Measurements from ENCODE around the gene RPS6KC1. TPM values are rescaled to one million over a fixed set of nuclear protein-coding genes. Genes with fewer than 3 reads are reported as not detected.

Gene RPS6KC1
- polyA plus RNA-seq, 3 donors, result 8.9 to 16.0 (median 11.4) TPM

DNA sequence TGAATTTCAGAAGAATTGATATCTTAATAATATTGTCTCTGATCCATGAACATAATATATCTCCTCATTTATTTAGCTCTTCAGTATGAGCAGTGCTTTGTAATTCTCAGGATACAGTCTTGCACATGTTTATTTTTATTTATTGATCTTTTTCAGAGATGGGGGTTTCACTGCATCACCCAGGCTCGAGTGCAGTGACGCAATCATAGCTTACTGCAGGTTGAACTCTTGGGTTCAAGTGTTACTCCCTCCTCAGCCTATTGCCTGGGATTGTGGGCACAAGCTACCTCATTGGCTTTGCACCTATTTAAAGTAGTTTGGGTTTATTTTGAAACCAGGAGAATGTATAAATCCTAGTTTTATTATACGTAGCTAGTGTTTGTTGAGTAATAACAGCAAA, 4.7 kb downstream of the RPS6KC1 start:
- H3K79me2 ChIP-seq (ENCODE audit: insufficient read depth, low read length), result peaks cover 87% of the 10 kb centered on the region
- 50% methylated on average over 2 of the region's 3 CpGs for WGBS (ENCODE audit: insufficient coverage)
- H3K9ac ChIP-seq (ENCODE audit: insufficient read depth, low read length, poor library complexity, severe bottlenecking), result no peak overlapping the region
- no peak overlapping the region for H3K4me3 ChIP-seq (replicated peaks in 1 of 3; ENCODE audit: low read depth in 2 of 3, low read length in 3 of 3)
- H3K4me1 ChIP-seq (ENCODE audit: control insufficient read depth in 1 of 2, insufficient read depth in 2 of 2, low read length in 2 of 2), result peaks cover 18 to 24% of the 10 kb centered on the region in 2 donors
- H3K4me1 Mint-ChIP-seq, result peaks cover 36% of the 10 kb centered on the region
- TF ChIP-seq, protein P1, sequence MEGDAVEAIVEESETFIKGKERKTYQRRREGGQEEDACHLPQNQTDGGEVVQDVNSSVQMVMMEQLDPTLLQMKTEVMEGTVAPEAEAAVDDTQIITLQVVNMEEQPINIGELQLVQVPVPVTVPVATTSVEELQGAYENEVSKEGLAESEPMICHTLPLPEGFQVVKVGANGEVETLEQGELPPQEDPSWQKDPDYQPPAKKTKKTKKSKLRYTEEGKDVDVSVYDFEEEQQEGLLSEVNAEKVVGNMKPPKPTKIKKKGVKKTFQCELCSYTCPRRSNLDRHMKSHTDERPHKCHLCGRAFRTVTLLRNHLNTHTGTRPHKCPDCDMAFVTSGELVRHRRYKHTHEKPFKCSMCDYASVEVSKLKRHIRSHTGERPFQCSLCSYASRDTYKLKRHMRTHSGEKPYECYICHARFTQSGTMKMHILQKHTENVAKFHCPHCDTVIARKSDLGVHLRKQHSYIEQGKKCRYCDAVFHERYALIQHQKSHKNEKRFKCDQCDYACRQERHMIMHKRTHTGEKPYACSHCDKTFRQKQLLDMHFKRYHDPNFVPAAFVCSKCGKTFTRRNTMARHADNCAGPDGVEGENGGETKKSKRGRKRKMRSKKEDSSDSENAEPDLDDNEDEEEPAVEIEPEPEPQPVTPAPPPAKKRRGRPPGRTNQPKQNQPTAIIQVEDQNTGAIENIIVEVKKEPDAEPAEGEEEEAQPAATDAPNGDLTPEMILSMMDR (IDR thresholded peaks at IDR 0.05), result no peak
- H3K36me3 ChIP-seq (replicated peaks in 1 of 2; ENCODE audit: control insufficient read depth in 1 of 2, insufficient read depth in 2 of 2, low read length in 2 of 2), result peaks cover 0 to 1% of the 10 kb centered on the region in 2 donors
- H3K27me3 Mint-ChIP-seq (ENCODE audit: low read depth in 3 of 3), result no peaks in the 10 kb centered on the region
- no peak overlapping the region for H3K4me3 Mint-ChIP-seq
- no peak overlapping the region for H3K27ac ChIP-seq (ENCODE audit: low read depth in 1 of 2, low read length in 2 of 2)
- peaks cover 5 to 11% of the 10 kb centered on the region in 2 donors for H3K36me3 Mint-ChIP-seq
- no peak for DNase-seq
- no peak overlapping the region for H2AFZ ChIP-seq (ENCODE audit: insufficient read depth, low read depth, low read length, poor library complexity, severe bottlenecking)
- H3K27ac Mint-ChIP-seq, result no peak overlapping the region
- H3K4me2 ChIP-seq (replicated peaks; ENCODE audit: extremely low read depth, low read length, poor library complexity, severe bottlenecking), result no peak overlapping the region
- no peaks in the 10 kb centered on the region for H3K27me3 ChIP-seq (ENCODE audit: control insufficient read depth in 2 of 2, insufficient read depth in 2 of 2, low read length in 2 of 2)
- H4K20me1 ChIP-seq (ENCODE audit: insufficient read depth, low read length), result peaks cover 78% of the 10 kb centered on the region
- H3K9me3 ChIP-seq (replicated peaks in 1 of 2; ENCODE audit: control insufficient read depth in 1 of 2, insufficient read depth in 1 of 2, low read length in 2 of 2), result peaks cover 0 to 3% of the 10 kb centered on the region in 2 donors
- H3K9me3 Mint-ChIP-seq, result peaks cover 0 to 8% (median 4%) of the 10 kb centered on the region in 7 donors
- intact Hi-C loops (cut with micrococcal nuclease), result no loop called here

DNA sequence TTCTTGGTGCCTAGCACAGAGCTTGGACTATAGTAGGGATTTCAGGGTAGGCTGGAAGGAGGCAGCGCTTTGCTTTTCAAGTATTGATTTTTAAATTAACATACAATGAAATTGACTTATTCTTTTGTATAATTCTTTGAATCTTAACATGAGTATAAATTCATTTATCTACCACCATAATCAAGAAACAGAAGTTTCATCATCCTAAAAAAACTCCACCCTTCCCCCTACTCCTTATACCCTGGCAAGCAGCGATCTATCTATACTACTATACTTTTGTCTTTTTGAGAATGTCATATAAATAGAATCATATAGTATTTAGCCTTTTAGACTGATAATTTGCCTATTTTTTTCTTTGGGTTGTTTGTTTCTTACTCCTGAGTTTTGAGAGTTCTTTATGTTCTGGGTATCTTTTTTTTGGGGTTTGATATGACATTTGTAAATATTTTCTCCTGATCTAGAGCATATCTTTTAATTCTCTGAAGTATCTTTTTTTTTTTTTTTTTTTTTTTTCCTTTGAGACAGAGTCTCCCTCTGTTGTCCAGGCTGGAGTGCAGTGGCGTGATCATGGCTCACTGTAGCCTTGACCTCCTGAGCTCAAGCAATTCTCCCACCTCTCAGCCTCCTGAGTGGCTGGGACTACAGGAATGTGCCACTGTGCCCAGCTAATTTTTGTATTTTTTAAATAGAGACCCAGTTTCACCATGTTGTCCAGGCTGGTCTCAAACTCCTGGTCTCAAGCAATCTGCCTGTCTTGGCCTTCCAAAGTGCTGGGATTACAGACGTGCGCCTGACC, 6.4 kb downstream of the RPS6KC1 start:
- TF ChIP-seq, protein P1 (IDR thresholded peaks at IDR 0.05), result no peak
- no peak for DNase-seq
- H3K9me3 Mint-ChIP-seq, result peaks cover 0 to 8% (median 4%) of the 10 kb centered on the region in 7 donors
- Histone ChIP-seq H2AFZ (ENCODE audit: insufficient read depth, low read depth, low read length, poor library complexity, severe bottlenecking) (no peak overlapping the region), H3K27ac (ENCODE audit: low read depth in 1 of 2, low read length in 2 of 2) (no peak overlapping the region), H3K4me2 (replicated peaks; ENCODE audit: extremely low read depth, low read length, poor library complexity, severe bottlenecking) (no peak overlapping the region), H4K20me1 (ENCODE audit: insufficient read depth, low read length) (peaks cover 91% of the 10 kb centered on the region), H3K9ac (ENCODE audit: insufficient read depth, low read length, poor library complexity, severe bottlenecking) (no peak overlapping the region), H3K79me2 (ENCODE audit: insufficient read depth, low read length) (peaks cover 98% of the 10 kb centered on the region), H3K9me3 (replicated peaks in 1 of 2; ENCODE audit: control insufficient read depth in 1 of 2, insufficient read depth in 1 of 2, low read length in 2 of 2) (peaks cover 0 to 3% of the 10 kb centered on the region in 2 donors), H3K4me1 (ENCODE audit: control insufficient read depth in 1 of 2, insufficient read depth in 2 of 2, low read length in 2 of 2) (peaks cover 8 to 13% of the 10 kb centered on the region in 2 donors), H3K27me3 (ENCODE audit: control insufficient read depth in 2 of 2, insufficient read depth in 2 of 2, low read length in 2 of 2) (no peaks in the 10 kb centered on the region), H3K36me3 (replicated peaks in 1 of 2; ENCODE audit: control insufficient read depth in 1 of 2, insufficient read depth in 2 of 2, low read length in 2 of 2) (peaks cover 0 to 5% of the 10 kb centered on the region in 2 donors), H3K4me3 (replicated peaks in 1 of 3; ENCODE audit: low read depth in 2 of 3, low read length in 3 of 3) (no peak overlapping the region)
- peaks cover 0 to 3% (median 0%) of the 10 kb centered on the region in 3 donors for H3K27me3 Mint-ChIP-seq (ENCODE audit: low read depth in 3 of 3)
- 80% methylated on average over 1 of the region's 5 CpGs for WGBS (ENCODE audit: insufficient coverage)
- H3K4me3 Mint-ChIP-seq, result no peak overlapping the region
- intact Hi-C loops (cut with micrococcal nuclease), result no loop called here
- peaks cover 6 to 24% of the 10 kb centered on the region in 2 donors for H3K36me3 Mint-ChIP-seq
- peak overlapping the region in 1 of 7 donors; percentile 68 for H3K27ac Mint-ChIP-seq
- peaks cover 28% of the 10 kb centered on the region for H3K4me1 Mint-ChIP-seq
